ENCODE results near the gene EVPLL.
"Not testable (repeated sequence)": the region's sequence is repeated elsewhere in the genome, so short reads cannot be mapped to it uniquely, and the experiment has no call there.

Gene EVPLL

DNA sequence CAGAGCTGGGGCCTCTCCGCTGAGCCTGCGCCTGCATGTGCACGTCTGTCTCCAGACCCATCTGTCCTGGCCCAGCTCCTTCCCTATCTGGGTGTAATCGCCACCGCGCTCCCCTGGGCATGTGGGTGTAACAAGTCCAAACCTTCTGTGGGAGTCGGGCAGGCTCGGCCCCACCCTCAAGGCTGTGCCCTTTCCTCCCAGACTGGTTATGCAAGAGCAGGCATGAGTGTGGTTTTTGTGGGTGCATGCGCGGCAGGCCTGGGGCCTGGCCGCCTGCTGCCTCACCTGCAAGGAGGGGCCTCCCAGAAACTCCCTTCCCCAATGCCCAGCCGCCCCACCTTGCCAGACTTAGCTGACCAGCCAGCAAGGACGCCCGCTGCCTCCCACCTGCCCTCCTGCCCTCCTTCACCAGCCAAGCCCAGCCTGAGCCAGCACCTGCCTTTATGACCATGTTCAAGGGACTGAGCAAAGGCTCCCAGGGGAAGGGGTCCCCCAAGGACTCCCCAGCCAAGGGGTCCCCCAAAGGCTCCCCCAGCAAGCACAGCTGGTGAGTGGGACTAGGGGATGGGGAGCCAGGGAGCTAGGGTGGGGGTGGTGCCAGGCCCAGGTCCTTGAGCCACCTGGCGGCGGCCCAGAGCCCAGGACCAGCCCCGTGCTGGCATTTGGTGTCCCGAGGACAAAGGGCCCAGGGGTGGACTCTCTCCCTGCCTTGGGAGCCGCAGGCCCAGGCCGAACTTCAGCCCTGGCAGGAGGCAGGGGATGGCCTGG, at the start of gene EVPLL:
Gene EVPLL, plus strand, starts transcription at position 342 of the 768 bp plus-strand sequence. CDS start 3,160 bp downstream, outside the sequence.
- peak; percentile 2 for DNase-seq (ENCODE audit: low spot score)

- DNase-seq (ENCODE audit: low spot score): no peak
Measured at GRCh38 chr17:18328643-18329204, 48.9 kb upstream of the EVPLL start.

DNA sequence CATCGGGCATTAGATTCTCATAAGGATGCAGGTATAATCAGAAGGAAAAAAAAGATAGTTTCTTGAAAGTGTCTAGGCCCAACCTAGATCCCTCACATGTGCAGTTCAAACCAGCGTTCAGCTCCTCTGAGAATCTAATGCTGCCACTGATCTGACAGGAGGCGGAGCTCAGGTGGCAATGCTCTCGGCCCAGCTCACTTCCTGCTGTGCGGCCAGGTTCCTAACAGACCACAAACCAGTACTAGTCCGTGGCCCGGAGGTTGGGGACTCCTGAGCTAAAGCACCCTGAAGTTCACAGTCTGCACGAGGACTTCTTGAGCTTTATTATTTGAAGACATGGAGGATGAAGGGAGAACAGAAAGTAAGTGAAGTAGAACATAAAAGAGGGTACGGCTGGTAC, 45.7 kb upstream of the EVPLL start:
- no peak for DNase-seq (ENCODE audit: low spot score)

- DNase-seq (ENCODE audit: low spot score): no peak
Measured at GRCh38 chr17:18332909-18333489, 44.6 kb upstream of the EVPLL start.

DNA sequence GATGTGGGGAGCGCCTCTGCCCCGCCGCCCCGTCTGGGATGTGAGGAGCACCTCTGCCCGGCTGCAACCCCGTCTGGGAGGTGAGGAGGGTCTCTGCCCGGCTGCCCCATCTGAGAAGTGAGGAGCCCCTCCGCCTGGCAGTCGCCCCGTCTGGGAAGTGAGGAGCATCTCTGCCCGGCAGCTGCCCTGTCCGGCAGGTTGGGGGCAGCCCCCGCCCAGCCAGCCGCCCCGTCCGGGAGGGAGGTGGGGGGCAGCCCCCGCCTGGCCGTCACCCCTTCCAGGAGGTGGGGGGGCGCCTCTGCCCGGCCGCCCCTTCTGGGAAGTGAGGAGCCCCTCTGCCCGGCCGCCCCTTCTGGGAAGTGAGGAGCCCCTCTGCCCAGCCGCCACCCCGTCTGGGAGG, 39.4 kb upstream of the EVPLL start:
- DNase-seq (ENCODE audit: low spot score): not testable (repeated sequence)

DNA sequence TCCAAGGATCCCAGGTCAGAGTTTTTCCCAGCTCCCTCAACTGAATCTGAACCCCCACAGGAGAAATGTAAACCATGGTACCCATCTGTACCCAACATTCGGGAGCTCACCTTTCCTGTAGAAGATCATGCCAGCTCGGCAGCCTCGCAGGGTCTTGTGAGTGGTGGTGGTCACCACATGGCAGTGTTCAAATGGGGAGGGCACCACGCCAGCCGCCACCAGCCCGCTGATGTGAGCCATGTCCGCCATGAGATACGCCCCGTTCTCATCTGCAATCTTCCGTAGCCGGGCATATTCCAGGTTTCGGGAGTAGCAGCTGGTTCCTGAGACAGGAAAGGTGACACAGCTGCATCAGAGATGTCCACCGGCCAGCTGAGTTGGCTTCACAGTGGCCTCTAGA, 37.6 kb upstream of the EVPLL start:
- DNase-seq (ENCODE audit: low spot score): no peak

DNA sequence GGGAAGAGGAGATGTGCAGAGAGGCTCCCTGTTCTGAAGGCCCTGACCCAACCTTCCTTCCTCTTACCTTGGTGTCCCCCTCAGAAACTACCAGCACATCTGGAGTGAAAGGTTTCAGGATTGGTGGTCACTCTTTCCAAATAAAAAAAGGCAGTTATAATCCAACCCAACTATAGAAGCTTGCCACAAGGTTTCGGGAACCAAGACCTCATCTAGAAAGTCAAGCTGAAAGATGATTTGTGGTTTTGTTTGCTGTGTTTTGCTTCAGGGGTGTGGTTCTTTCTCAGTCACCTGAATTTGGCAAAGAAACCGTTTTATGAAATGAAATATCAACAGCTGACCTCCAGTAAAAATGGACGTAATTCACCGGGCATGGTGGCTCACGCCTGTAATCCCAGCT, 33.6 kb upstream of the EVPLL start:
- DNase-seq (ENCODE audit: low spot score): no peak

GRCh38 chr17:18353541-18353940, 24.0 kb upstream of the EVPLL start:
- no peak for DNase-seq (ENCODE audit: low spot score)

DNA sequence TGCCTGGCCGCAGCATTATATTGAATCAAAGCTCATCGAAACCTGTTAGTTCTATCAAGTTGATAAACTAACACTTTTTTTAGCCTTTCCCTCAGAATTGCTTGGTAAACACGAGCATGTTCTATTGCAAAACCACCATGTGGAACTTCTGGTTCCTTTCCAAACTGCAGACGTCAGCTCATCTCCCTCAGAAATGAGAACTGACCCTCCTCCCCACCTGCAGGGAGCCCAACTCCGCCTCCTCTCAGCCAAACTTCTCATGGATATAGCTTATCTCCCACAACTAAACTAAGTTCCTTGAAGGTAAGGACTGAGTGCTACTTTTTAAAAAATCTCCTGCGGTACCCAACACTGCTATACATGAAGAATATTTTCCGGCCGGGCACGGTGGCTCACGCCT, 21.0 kb upstream of the EVPLL start:
- no peak for DNase-seq (ENCODE audit: low spot score)

DNA sequence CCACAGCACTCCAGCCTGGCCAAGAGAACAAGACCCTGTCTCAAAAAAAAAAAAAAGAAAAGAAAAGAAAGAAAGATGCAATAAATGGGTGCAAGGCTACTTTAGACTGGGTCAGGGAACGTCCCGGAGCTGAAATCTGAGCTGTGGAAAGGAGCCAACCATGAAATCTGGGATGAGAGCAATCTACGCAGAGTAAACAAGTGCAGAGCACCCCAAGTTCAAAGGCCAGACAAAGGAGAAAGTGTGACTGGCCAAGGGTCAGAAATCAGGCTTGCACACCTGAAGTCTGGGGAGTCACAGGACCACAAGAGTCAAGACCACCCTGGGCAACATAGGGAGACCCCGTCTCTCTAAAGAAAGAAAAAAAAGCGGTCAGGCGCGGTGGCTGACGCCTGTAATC, 17.1 kb upstream of the EVPLL start:
- no peak for DNase-seq (ENCODE audit: low spot score)

DNA sequence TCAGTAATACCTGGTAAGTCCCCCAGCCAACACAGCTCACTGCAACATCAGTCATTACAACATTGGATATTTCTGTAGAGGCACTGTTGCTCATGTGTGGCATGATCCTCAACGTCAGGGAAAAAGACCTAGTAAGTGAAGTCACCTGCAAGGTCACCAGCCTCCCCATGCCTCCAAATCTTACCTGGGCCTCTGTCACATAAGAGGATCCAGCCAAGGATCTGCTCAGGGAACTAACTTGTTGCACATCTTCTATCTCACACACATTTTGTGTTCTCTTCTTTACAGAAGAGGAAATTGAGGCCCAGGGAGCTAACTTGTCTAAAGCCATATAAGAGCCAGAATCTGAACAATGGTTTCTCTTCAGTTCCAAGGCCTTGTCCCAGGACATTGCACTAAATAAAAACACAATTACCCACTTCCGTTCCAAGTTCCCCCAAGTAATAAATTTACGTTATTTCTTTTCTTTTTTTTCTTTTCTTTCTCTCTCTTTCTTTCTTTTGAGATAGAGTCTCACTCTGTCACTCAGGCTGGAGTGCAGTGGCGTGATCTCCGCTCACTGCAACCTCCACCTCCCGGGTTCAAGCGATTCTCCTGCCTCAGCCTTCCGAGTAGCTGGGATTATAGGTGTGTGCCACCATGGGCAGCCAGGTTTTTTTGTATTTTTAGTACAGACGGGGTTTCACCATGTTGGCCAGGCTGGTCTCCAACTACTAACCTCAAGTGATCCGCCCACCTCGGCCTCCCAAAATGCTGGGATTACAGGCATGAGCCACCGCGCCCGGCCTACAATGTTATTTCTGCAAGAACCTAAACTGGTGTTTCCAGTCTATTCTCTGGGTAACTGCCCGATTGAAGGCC, 15.5 kb upstream of the EVPLL start:
- DNase-seq (ENCODE audit: low spot score): no peak

DNA sequence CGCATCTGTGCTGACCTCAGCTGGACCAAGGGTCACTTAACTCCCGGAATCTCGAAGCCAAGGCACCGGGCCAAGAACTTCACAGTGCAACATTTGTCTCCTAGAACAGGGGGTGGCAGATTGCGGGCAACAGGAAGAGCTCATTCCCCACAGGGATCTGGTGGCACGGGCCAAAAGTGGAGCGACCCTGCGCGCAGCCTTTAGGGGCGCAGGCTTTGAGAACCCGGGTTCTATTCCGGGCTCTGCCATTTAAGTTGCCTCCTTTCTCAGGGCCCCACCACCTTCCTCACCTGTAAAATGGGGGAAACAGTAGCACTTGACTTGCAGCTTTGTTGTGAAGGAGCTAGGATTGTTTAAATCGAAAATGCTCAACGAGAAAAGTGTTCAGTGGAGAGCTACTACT, 14.9 kb upstream of the EVPLL start:
- DNase-seq (ENCODE audit: low spot score): peak; percentile 32

GRCh38 chr17:18363101-18364049, 14.2 kb upstream of the EVPLL start, which contains the start of gene SHMT1:
Gene SHMT1, minus strand, starts transcription at chr17:18363550. Its CDS starts 7,569 bp downstream, at chr17:18355981.
- DNase-seq (ENCODE audit: low spot score): peak; percentile 87

DNA sequence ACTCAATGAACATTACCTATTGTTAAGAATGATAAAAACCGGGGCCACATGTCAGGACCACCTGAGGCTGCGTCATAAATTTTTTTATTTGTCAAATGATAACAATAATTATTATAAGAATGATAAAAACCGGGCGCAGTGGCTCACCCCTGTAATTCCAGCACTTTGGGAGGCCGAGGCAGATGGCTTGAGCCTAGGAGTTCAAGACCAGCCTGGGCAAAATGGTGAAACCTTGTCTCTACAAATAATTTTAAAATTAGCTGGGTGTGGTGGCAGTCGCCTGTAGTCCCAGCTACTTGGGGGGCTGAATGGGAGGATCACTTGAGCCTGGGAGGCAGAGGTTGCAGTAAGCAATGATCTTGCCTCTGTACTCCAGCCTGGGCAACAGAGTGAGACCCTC, 13.4 kb upstream of the EVPLL start:
- DNase-seq (ENCODE audit: low spot score): no peak

DNA sequence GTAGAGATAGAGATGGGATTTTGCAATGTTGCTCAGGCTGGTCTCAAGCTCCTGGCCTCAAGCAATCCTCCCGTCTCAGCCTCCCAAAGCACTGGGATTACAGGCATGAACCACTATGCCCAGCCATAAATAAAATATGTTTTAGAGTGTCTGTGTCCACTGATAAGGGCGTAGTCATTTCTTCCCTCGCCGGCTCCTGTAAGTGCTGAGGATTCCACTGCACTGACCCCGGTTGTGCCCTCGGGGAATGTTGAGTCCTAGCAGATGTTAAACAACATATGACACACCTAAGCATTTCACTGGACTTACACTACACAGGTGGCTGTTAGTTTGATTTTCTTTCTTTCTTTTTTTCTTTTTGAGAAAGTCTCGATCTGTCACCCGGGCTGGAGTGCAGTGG, 8.6 kb upstream of the EVPLL start:
- no peak for DNase-seq (ENCODE audit: low spot score)

DNA sequence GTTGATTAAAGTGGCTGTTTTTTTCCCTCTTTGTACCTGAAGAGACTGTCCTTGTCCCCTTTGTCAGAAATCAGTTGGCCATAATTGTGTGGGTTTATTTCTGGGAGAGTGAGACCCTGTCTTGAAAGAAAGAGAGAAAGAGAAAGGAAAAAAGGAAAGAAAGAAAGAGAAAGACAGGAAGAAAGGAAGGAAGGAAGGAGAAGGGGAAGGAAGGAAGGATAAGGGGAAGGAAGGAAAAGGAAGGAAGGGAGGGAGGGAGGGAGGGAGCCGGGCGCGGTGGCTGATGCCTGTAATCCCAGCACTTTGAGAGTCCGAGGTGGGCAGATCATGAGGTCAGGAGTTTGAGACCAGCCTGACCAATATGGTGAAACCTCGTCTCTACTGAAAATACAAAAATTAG, 6.8 kb upstream of the EVPLL start:
- no peak for DNase-seq (ENCODE audit: low spot score)

DNA sequence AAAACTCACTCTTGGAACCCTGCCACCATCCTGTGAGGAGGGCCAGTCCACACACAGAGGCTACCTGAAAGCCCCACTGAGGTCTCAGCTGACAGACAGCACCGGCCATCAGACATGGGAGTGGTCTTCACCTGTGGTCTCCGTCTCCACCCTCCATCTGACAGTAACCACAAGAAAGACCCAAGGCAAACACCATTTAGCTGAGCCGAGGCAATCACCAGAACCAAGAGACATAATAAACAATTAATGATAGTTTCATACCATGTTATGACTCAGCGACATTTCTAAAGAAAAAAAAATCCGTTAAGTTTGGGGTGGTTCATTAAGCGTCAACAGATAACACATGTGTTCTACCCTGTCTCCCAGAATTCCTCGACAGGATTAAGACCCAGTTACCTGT, 6.1 kb upstream of the EVPLL start:
- DNase-seq (ENCODE audit: low spot score): no peak

DNA sequence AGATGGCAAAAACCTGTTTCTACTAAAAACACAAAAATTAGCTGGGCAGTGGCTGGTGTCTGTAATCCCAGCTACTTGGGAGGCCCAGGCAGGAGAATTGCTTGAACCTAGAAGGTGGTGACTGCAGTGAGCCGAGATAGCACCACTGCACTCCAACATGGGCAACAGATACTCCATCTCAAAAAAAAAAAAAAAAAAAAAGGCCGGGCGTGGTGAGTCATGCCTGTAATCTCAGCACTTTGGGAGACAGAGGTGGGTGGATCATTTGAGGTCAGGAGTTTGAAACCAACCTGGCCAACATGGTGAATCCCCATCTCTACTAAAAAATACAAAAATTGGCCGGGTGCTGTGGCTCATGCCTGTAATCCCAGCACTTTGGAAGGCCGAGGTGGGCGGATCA, 4.4 kb upstream of the EVPLL start:
- not testable (repeated sequence) for DNase-seq (ENCODE audit: low spot score)

DNA sequence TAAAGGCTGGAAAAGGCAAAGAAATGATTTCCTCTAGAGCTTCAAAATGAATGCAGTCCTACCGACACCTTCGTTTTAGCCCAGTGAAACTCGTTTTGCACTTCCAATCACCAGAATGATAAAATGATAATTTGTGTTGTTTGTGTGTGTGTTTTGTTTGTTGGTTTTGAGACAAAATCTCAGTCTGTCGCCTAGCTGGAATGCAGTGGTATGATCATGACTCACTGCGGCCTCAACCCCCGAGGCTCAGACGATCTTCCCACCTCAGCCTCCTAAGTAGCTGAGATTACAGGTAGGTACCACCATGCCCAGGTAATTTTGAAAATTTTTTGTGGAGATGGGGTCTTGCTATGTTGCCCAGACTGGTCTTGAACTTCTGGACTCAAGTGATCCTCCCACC, 3.4 kb upstream of the EVPLL start:
- no peak for DNase-seq (ENCODE audit: low spot score)

DNA sequence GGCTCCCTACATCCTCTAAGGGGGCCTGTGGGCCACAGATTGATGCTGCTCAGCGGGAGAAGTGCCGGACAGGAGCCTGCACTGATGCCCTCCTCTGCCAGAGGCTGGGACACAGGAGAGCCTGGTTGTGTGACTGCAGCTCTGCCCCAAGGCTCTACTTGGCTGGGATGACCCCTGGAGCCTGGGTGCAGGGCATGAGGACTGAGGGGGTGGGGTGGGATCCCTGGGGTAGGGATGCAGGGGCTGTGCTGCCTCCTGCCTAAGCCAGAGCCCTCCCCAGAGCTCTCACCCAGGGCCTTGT, 577 bp downstream of the EVPLL start:
- no peak for DNase-seq (ENCODE audit: low spot score)

GRCh38 chr17:18378614-18379013, 1.0 kb downstream of the EVPLL start:
- not testable (repeated sequence) for DNase-seq (ENCODE audit: low spot score)

Measured in NAMALWA (cell line).